Right cardiac atrium (tissue), 5 donors: Measurements from ENCODE around the gene KIAA1671. TPM values are rescaled to one million over a fixed set of nuclear protein-coding genes. Genes with fewer than 3 reads are reported as not detected.

Source experiments
- ATAC-seq, 2 donors: fragments of 200-7000 bp; cut with Tn5 transposase; one replicate each; pipeline versions ENCODE4 v1.8.0 to v1.9.1; 2020; ENCODE audit warnings: moderate library complexity in 2 of 2, mild to moderate bottlenecking in 1 of 2
- DNase-seq, 3 donors: peaks; one replicate each; pipeline ENCODE4 v3.0.0-alpha.2; 2020
- H3K27ac ChIP-seq: one replicate; pipeline ENCODE4 v1.5.1; 2013; ENCODE audit warnings: mild to moderate bottlenecking, low read length, control low read depth, moderate library complexity
- H3K27me3 ChIP-seq: one replicate; pipeline ENCODE4 v1.6.1; 2013; ENCODE audit not compliant: control insufficient read depth, insufficient read depth
- H3K4me1 ChIP-seq: one replicate; pipeline ENCODE4 v1.6.1; 2013; ENCODE audit warnings: low read length; ENCODE audit not compliant: control insufficient read depth, insufficient read depth
- H3K4me3 ChIP-seq: one replicate; pipeline ENCODE4 v1.5.1; 2013; ENCODE audit warnings: low read length, control low read depth
- H3K9me3 ChIP-seq: one replicate; pipeline ENCODE4 v1.6.1; 2013; ENCODE audit warnings: low read length; ENCODE audit not compliant: control insufficient read depth
- WGBS: extraction: QIAGEN DNeasy Blood & Tissue Kit; methylation state at CpG from one replicate; pipeline ENCODE4 v1.1.7; 2013; 5-methylcytosine and 5-hydroxymethylcytosine counted together
- intact Hi-C, 4 donors: fragments of 100-400 bp; cut with DNase I; formaldehyde crosslinking; loops; one replicate each; pipeline versions ENCODE4 v1.11.0 to v1.14.0; 2022 to 2023
- polyA plus RNA-seq: library from polyadenylated mRNA; stranded (reverse); fragments of 200-250 nt; gene quantifications from one replicate; pipeline ENCODE4 v1.2.3, GENCODE V29; 2013
- total RNA-seq, 4 donors: library from RNA; stranded (reverse); fragmentation: NEBNext Ultra II Directional; extraction: Animal tissue kit (Norgen Biotek cat#: 25700); gene quantifications; one replicate each; pipeline ENCODE4 v1.2.1, GENCODE V29; 2021
- donor health status: healthy with polysubstance abuse.
- donor health status: DM: no; HTN: yes; CAD: no.
- donor health status: DM: no; HTN: no; CAD: no.
- donor health status: DM: no; HTN: yes; CAD: no; lungs with severe emphysema.
- donor health status: DM: yes; HTN: yes; CAD: no.

KIAA1671 gene
- total and polyA plus RNA-seq, 5 donors, result 7.5 to 24.0 (median 19.9) TPM

DNA sequence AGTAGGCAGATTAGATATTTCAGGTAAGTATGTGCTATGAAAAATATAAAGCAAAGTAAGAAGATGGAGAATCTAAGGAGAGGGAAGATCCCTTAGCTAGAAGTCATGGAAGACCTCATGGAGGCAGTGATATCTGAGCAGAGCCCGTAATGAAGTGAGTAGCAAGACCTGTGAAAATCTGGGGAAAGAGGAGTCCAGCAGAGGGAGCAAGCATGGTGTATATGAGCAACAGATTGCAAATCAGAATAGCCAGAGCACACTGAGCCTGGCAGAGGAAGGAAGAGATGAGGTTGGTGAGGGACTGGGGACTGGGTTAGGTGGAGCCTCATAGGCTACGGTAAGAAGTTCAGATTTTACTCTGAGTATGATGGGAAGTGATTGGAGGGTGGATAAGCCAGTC lies 15.4 kb upstream of the KIAA1671 start:
- WGBS, result 32% methylated on average over 2 of the region's 2 CpGs
- H3K27ac ChIP-seq, result no peak overlapping the region
- H3K4me3 ChIP-seq, result no peak overlapping the region
- ATAC-seq, result no peak
- intact Hi-C loops, result loop anchor here in 2 of 4 donors (5.0 kb wide), 2 partner anchors 115 to 120 kb away; no protein-coding TSS in a partner anchor
- H3K9me3 ChIP-seq, result no peaks in the 10 kb centered on the region
- no peak for DNase-seq
- H3K27me3 ChIP-seq, result no peaks in the 10 kb centered on the region
- no peaks in the 10 kb centered on the region for H3K4me1 ChIP-seq

DNA sequence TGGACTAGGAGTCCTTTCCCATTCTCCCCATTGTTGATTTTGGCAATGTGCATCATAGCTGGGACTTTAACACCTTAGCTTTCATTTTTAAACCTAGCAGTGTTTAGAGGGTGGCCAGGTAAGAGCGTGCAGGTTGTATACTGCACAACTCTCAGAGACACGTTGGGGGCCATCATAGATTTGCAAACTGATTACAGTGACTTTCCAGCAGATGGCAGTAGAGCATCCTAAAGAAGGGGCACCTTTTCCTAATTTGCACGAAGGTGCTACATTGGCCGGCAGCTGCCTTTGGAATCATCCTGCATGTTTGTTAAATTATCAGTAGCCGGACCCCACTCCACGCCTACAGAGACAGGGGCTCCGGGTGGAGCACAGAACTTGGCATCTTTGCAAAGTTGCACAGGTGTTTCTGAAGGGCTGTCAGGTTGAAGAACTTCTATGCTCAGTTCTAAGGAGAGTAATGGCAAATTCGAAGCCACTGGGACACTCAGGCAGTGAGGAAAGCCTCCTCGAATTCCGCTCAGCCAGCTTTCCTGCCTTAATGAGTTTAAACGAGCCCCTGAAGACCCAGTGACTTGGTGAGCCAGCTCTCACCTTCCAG lies 13.7 kb upstream of the KIAA1671 start:
- WGBS, result 20% methylated on average over 11 of the region's 11 CpGs
- H3K4me1 ChIP-seq, result no peaks in the 10 kb centered on the region
- peak; percentile 51 to 58 for ATAC-seq
- intact Hi-C loops, result loop anchor here in 2 of 4 donors (5.0 kb wide), 2 partner anchors 113 to 118 kb away; no protein-coding TSS in a partner anchor
- no peak overlapping the region for H3K27ac ChIP-seq
- no peaks in the 10 kb centered on the region for H3K27me3 ChIP-seq
- H3K9me3 ChIP-seq, result no peaks in the 10 kb centered on the region
- DNase-seq, result peak in 1 of 3 donors; percentile 48
- H3K4me3 ChIP-seq, result no peak overlapping the region

- Histone ChIP-seq H3K4me1 (no peaks in the 10 kb centered on the region), H3K27ac (no peak overlapping the region), H3K9me3 (no peaks in the 10 kb centered on the region), H3K4me3 (no peak overlapping the region), H3K27me3 (no peaks in the 10 kb centered on the region)
- no peak for DNase-seq
- ATAC-seq, result no peak
- intact Hi-C loops, result no loop called here
- WGBS, result 91% methylated on average over 3 of the region's 3 CpGs
These were observed 10.2 kb upstream of the KIAA1671 start for GRCh38 chr22:24942301-24942700.

GRCh38 chr22:24944217-24944937 lies 8.1 kb upstream of the KIAA1671 start:
- WGBS, result 91% methylated on average over 10 of the region's 10 CpGs
- no peak overlapping the region for H3K4me3 ChIP-seq
- H3K27me3 ChIP-seq, result no peaks in the 10 kb centered on the region
- DNase-seq, result no peak
- ATAC-seq, result no peak
- intact Hi-C loops, result no loop called here
- H3K27ac ChIP-seq, result no peak overlapping the region
- H3K9me3 ChIP-seq, result no peaks in the 10 kb centered on the region
- no peaks in the 10 kb centered on the region for H3K4me1 ChIP-seq

DNA sequence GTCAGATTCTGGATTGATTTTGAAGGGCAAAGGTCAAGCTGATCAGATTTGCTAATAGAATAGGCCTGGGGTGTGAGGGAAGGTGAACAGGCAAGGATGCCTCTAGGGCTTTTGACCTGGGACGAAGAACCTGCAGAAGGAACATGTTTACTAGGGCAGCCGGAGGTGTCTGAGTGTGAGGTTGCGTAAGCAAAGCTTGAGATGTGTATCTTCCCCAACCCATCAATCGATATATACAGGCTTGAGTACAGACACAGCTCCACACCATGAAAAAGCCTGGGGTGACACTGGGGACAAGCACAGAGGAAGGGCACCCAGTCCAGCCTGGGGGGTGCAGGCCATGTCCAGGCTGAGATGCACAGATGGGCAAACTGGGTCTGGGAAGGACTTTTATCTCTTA lies 7.1 kb upstream of the KIAA1671 start:
- ATAC-seq (no peak), DNase-seq (no peak)
- WGBS, result 94% methylated on average over 4 of the region's 4 CpGs
- H3K27me3 ChIP-seq, result no peaks in the 10 kb centered on the region
- H3K4me1 ChIP-seq, result no peaks in the 10 kb centered on the region
- no peaks in the 10 kb centered on the region for H3K9me3 ChIP-seq
- no peak overlapping the region for H3K4me3 ChIP-seq
- intact Hi-C loops, result no loop called here
- H3K27ac ChIP-seq, result no peak overlapping the region

- intact Hi-C loops, result no loop called here
- H3K27me3 ChIP-seq, result no peaks in the 10 kb centered on the region
- no peaks in the 10 kb centered on the region for H3K9me3 ChIP-seq
- no peak for DNase-seq
- H3K27ac ChIP-seq, result no peak overlapping the region
- ATAC-seq, result no peak
- no peak overlapping the region for H3K4me3 ChIP-seq
- 86% methylated on average over 7 of the region's 7 CpGs for WGBS
- H3K4me1 ChIP-seq, result no peaks in the 10 kb centered on the region
These were observed 5.1 kb upstream of the KIAA1671 start for GRCh38 chr22:24947383-24947782.

DNA sequence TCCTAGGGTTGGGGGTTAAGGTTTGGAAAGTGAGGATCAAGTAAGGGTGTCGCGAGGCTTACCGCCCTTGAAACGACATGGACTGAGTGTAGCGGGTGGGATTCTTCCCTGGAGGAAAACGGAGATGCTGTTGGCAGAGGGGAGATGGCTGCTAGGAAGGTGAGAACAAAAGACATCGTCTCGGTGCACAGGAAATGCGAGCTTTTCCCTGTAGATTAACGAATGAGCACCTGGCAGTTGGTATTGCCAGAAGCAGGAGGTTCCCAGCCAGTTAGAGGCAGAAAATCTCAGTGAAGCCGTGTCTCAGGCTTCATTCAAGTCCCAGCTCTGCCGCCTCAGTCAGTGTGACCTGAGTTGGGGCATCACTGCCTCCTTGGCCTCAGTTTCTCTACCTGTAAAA lies 4.6 kb upstream of the KIAA1671 start:
- intact Hi-C loops, result no loop called here
- WGBS, result 63% methylated on average over 12 of the region's 12 CpGs
- Histone ChIP-seq H3K4me1 (no peaks in the 10 kb centered on the region), H3K9me3 (no peaks in the 10 kb centered on the region), H3K27me3 (no peaks in the 10 kb centered on the region), H3K27ac (no peak overlapping the region), H3K4me3 (no peak overlapping the region)
- ATAC-seq (no peak), DNase-seq (no peak)

- H3K27me3 ChIP-seq, result no peaks in the 10 kb centered on the region
These were observed 3.9 kb upstream of the KIAA1671 start for GRCh38 chr22:24948356-24949202.

GRCh38 chr22:24950272-24950902 lies 2.1 kb upstream of the KIAA1671 start:
- no peaks in the 10 kb centered on the region for H3K4me1 ChIP-seq
- H3K9me3 ChIP-seq, result no peaks in the 10 kb centered on the region
- no peak for ATAC-seq
- intact Hi-C loops, result loop anchor here in 2 of 4 donors (5.0 kb wide), 1 partner anchor 77 kb away; no protein-coding TSS in a partner anchor
- H3K27me3 ChIP-seq, result no peaks in the 10 kb centered on the region
- no peak overlapping the region for H3K4me3 ChIP-seq
- H3K27ac ChIP-seq, result no peak overlapping the region
- WGBS, result 21% methylated on average over 7 of the region's 7 CpGs
- DNase-seq, result peak in 1 of 3 donors; percentile 39

More at GRCh38 chr22:24948356-24949202, 3.9 kb upstream of the KIAA1671 start:
- H3K27ac ChIP-seq, result no peak overlapping the region
- no peaks in the 10 kb centered on the region for H3K9me3 ChIP-seq
- DNase-seq, result no peak
- H3K4me3 ChIP-seq, result no peak overlapping the region
- WGBS, result 84% methylated on average over 13 of the region's 13 CpGs
- H3K4me1 ChIP-seq, result no peaks in the 10 kb centered on the region
- ATAC-seq, result no peak
- intact Hi-C loops, result no loop called here

DNA sequence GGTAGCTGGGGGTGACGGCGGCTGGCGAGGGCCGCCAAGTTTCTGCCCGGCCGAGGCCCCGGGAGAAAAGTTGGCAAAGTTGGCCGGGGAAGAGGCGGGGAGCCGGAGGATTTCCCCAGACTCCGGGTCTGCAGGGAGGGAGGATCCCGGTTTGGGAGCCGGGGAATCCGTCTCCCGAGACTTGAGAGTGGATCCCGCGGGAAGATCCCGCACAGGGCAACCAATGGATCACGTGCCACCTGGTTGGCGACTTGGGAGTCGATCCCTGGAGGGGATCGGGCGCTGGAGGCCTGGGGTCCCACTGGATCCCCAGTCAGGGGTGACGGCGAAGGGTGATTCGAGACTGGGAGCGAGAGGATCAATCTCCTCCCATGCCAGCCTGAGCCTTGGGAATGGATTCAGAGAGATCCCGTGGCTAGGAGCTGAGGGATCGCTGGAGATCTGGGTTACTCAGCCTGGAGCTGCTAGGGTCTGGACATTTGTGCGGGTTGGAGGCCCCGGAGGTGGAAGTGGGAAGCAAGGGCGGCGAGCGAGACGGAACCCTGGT lies 394 bp downstream of the KIAA1671 start:
- Histone ChIP-seq H3K4me1 (no peaks in the 10 kb centered on the region), H3K27me3 (no peaks in the 10 kb centered on the region), H3K9me3 (no peaks in the 10 kb centered on the region), H3K27ac (peak overlapping the region; percentile 52), H3K4me3 (peak overlapping the region; percentile 61)
- 1% methylated on average over 35 of the region's 35 CpGs for WGBS
- ATAC-seq, result peak; percentile 42 to 46
- intact Hi-C loops, result loop anchor here (1.0 to 5.0 kb wide), 3 partner anchors 74 to 96 kb away; no protein-coding TSS in a partner anchor
- peak in 2 of 3 donors; percentile 60 to 61 for DNase-seq
